A549 (cell line): ENCODE data around the gene ZNF827.

Source experiments
- EP300 ChIP-seq, 2 experiments: fragments of >200 bp; sonication (Bioruptor Twin); formaldehyde crosslinking; IDR thresholded peaks; 2 replicates in 1 of 2; 3 replicates in 1 of 2; pipeline ENCODE4 v1.6.1; 2016 to 2017
- HMGXB4 ChIP-seq: fragments of 250-450 bp; sonication (Bioruptor Pico); IDR thresholded peaks from 2 replicates; pipeline ENCODE4 v1.5.0; 2021; ENCODE audit warnings: mild to moderate bottlenecking, moderate library complexity, borderline replicate concordance
- NR3C1 ChIP-seq: fragments of >200 bp; sonication (Bioruptor Twin); formaldehyde crosslinking; IDR thresholded peaks from 3 replicates; pipeline ENCODE4 v1.6.1; 2017

GRCh38 chr4:145716661-145717200, 221.9 kb downstream of the ZNF827 start:
- TF ChIP-seq EP300 (IDR thresholded peaks at IDR 0.05): no peak
- TF ChIP-seq NR3C1: no peak
- no peak for TF ChIP-seq HMGXB4 (CRISPR knock-in tag)
